ENCODE data around the gene SMIM3. TPM values are rescaled to one million over a fixed set of nuclear protein-coding genes. Genes with fewer than 3 reads are reported as not detected.
"Not testable (repeated sequence)": the region's sequence is repeated elsewhere in the genome, so short reads cannot be mapped to it uniquely, and the experiment has no call there.

Gene SMIM3
- total RNA-seq, 4 donors from 2014 or later = 14.2 to 17.9 (median 15.4) TPM

GRCh38 chr5:150738862-150739261, 39.7 kb upstream of the SMIM3 start:
- Histone ChIP-seq H3K36me3 (no peaks in the 10 kb centered on the region), H3K27ac (peak overlapping the region in 2 of 4 donors; percentile 20 to 61), H3K4me1 (peaks cover 32 to 37% of the 10 kb centered on the region in 2 donors), H3K4me3 (no peak overlapping the region), H3K27me3 (no peaks in the 10 kb centered on the region), H3K9me3 (no peaks in the 10 kb centered on the region)
- DNase-seq (no peak), ATAC-seq (peak in 1 of 2 donors; percentile 47)
- TF ChIP-seq POLR2A (IDR thresholded peaks at IDR 0.05) (no peak), CTCF (IDR thresholded peaks at IDR 0.05 in 4 of 5, conservative IDR thresholded peaks at IDR 0.05 in 1 of 5) (no peak)
- in situ Hi-C loops (cut with MboI; ENCODE audit: low sequenced_read_pairs in 4 of 4) = no loop called here
- intact Hi-C loops (cut with DNase I; ENCODE audit: low total_unique reads) = no loop called here

- in situ Hi-C loops (cut with MboI; ENCODE audit: low sequenced_read_pairs in 4 of 4) = no loop called here
- Histone ChIP-seq H3K4me1 (peaks cover 23 to 30% of the 10 kb centered on the region in 2 donors), H3K27me3 (no peaks in the 10 kb centered on the region), H3K27ac (no peak overlapping the region), H3K9me3 (no peaks in the 10 kb centered on the region), H3K4me3 (no peak overlapping the region), H3K36me3 (no peaks in the 10 kb centered on the region)
- ATAC-seq (no peak), DNase-seq (no peak)
- intact Hi-C loops (cut with DNase I; ENCODE audit: low total_unique reads) = no loop called here
- TF ChIP-seq CTCF (IDR thresholded peaks at IDR 0.05 in 4 of 5, conservative IDR thresholded peaks at IDR 0.05 in 1 of 5) = no peak
- TF ChIP-seq POLR2A (IDR thresholded peaks at IDR 0.05) = no peak
Observed at GRCh38 chr5:150740992-150741391, 37.6 kb upstream of the SMIM3 start.

DNA sequence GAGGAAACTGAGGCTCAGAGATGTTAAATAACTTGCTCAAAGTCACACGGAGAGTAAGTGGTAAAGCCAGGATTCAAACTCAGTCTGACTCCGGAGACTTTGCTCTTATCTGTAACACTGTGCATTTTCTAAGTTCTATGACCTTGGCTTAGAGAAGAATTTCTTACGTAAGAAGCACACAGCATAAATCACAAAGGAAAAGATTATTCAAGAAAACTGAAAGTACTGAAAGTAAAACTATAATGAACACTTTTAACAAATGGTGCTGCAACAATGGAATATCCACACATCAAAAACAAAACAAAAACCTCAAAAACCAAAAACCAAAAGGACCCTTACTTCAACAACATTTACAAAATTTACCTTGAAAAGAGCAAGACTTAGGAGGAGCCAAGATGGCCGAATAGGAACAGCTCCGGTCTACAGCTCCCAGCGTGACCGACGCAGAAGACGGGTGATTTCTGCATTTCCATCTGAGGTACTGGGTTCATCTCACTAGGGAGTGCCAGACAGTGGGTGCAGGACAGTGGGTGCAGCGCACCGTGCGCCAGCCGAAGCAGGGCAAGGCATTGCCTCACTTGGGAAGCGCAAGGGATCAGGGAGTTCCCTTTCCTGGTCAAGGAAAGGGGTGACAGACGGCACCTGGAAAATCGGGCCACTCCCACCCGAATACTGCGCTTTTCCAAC, 36.0 kb upstream of the SMIM3 start:
- DNase-seq; H3K27ac ChIP-seq; intact Hi-C loops (cut with DNase I; ENCODE audit: low total_unique reads); H3K27me3 ChIP-seq; H3K9me3 ChIP-seq; ATAC-seq; H3K4me3 ChIP-seq; in situ Hi-C loops (cut with MboI; ENCODE audit: low sequenced_read_pairs in 4 of 4); H3K36me3 ChIP-seq: not testable (repeated sequence)
- H3K4me1 ChIP-seq = peaks cover 16 to 26% of the 10 kb centered on the region in 2 donors

- H3K9me3 ChIP-seq; H3K27ac ChIP-seq; H3K36me3 ChIP-seq; H3K4me3 ChIP-seq; intact Hi-C loops (cut with DNase I; ENCODE audit: low total_unique reads); ATAC-seq; H3K27me3 ChIP-seq; DNase-seq; in situ Hi-C loops (cut with MboI; ENCODE audit: low sequenced_read_pairs in 4 of 4): not testable (repeated sequence)
- H3K4me1 ChIP-seq = peaks cover 16 to 21% of the 10 kb centered on the region in 2 donors
Observed at GRCh38 chr5:150743142-150743488, 35.4 kb upstream of the SMIM3 start.

GRCh38 chr5:150750469-150750868, 28.1 kb upstream of the SMIM3 start:
- Histone ChIP-seq H3K27ac (peak overlapping the region in 2 of 4 donors; percentile 1 to 34), H3K9me3 (no peaks in the 10 kb centered on the region), H3K4me1 (peaks cover 3 to 12% of the 10 kb centered on the region in 2 donors), H3K27me3 (no peaks in the 10 kb centered on the region), H3K36me3 (peaks cover 0 to 43% of the 10 kb centered on the region in 2 donors), H3K4me3 (no peak overlapping the region)
- DNase-seq = no peak
- in situ Hi-C loops (cut with MboI; ENCODE audit: low sequenced_read_pairs in 4 of 4) = no loop called here
- intact Hi-C loops (cut with DNase I; ENCODE audit: low total_unique reads) = no loop called here
- no peak for ATAC-seq
- TF ChIP-seq POLR2A (IDR thresholded peaks at IDR 0.05) (no peak), CTCF (IDR thresholded peaks at IDR 0.05 in 4 of 5, conservative IDR thresholded peaks at IDR 0.05 in 1 of 5) (no peak)
